K562 (cell line): Measurements from ENCODE around the gene ATG4D. TPM values are rescaled to one million over a fixed set of nuclear protein-coding genes. Genes with fewer than 3 reads are reported as not detected.

ENCODE experiments used
- ATAC-seq: fragments of 200-7000 bp; cut with Tn5 transposase; 3 replicates; pipeline ENCODE4 v1.9.1; 2020; ENCODE audit warnings: moderate library complexity
- BruUV-seq: library from RNA; stranded (reverse); fragments of 400-500 nt; replicated peaks from 2 replicates; lab custom pipeline; 2021; lab: Mats Ljungman, UMichigan
- CTCF ChIA-PET: fragments of 300-600 bp; formaldehyde crosslinking; extraction: SDS; loops from one replicate; lab custom pipeline; 2021; ENCODE audit warnings: low intra/inter-chr PET ratio; lab: Yijun Ruan, JAX
- POLR2A ChIA-PET: fragments of 300-600, 350-650 bp; sonication (Branson Sonifier 250); formaldehyde crosslinking; extraction: SDS; loops from one replicate; lab custom pipeline; 2021; ENCODE audit warnings: antibody characterized with exemption, inconsistent platforms; lab: Yijun Ruan, JAX
- DNase-seq, 4 experiments: peaks; one replicate each; pipeline versions ENCODE4 v3.0.0 to v3.0.0-alpha.2; 2011 to 2018; ENCODE audit warnings: low spot score in 3 of 4, mixed read lengths in 3 of 4; ENCODE audit errors: extremely low read depth in 1 of 4
- FAIRE-seq: peaks from 2 replicates; lab custom pipeline; 2011; peaks lifted over from hg19 to GRCh38; lab: Jason Lieb, UNC
- H2AFZ ChIP-seq: 2 replicates; pipeline ENCODE4 v1.6.0; 2011; ENCODE audit warnings: low read depth, low read length, control low read depth, inconsistent platforms
- H3K27ac ChIP-seq: fragments of 200-600 bp; 3 replicates; pipeline ENCODE4 v1.8.0; 2011; ENCODE audit warnings: low read depth, mild to moderate bottlenecking, control low read depth, inconsistent platforms, low read length, moderate library complexity, mixed read lengths; ENCODE audit errors: extremely low read depth
- H3K27me3 ChIP-seq, 2 experiments: fragments of 300-600 bp in 1 of 2; 2 replicates in 1 of 2; 3 replicates in 1 of 2; pipeline versions ENCODE4 v1.6.0 to v1.8.0; 2011; ENCODE audit warnings: inconsistent platforms in 2 of 2, low read length in 2 of 2, mild to moderate bottlenecking in 1 of 2, mixed read lengths in 1 of 2, moderate library complexity in 1 of 2; ENCODE audit not compliant: control insufficient read depth in 2 of 2, insufficient read depth in 2 of 2
- H3K36me3 ChIP-seq: fragments of 300-600 bp; 3 replicates; pipeline ENCODE4 v1.8.0; 2011; ENCODE audit warnings: mild to moderate bottlenecking, low read length, inconsistent platforms; ENCODE audit not compliant: control insufficient read depth, insufficient read depth
- H3K4me1 ChIP-seq, 2 experiments: fragments of 200-600 bp in 1 of 2; replicated peaks in 1 of 2; 2 replicates in 1 of 2; 3 replicates in 1 of 2; pipeline versions ENCODE4 v1.5.1 to v1.8.0; 2011; ENCODE audit warnings: inconsistent platforms in 2 of 2, low read length in 2 of 2, mild to moderate bottlenecking in 1 of 2, mixed read lengths in 1 of 2, moderate library complexity in 1 of 2; ENCODE audit not compliant: control insufficient read depth in 2 of 2, insufficient read depth in 2 of 2
- H3K4me2 ChIP-seq: 2 replicates; pipeline ENCODE4 v1.6.1; 2011; ENCODE audit warnings: low read length, control low read depth, inconsistent platforms, mixed read lengths; ENCODE audit not compliant: insufficient read depth
- H3K4me3 ChIP-seq: fragments of 200-600 bp; sonication (generic), shearing (Covaris generic); 2 replicates; pipeline ENCODE4 v1.5.1; 2016; ENCODE audit warnings: control low read depth, inconsistent platforms
- H3K79me2 ChIP-seq: fragments of 200-600 bp; 3 replicates; pipeline ENCODE4 v1.8.0; 2011; ENCODE audit warnings: low read length, inconsistent platforms; ENCODE audit not compliant: control insufficient read depth, insufficient read depth
- H3K9ac ChIP-seq, 2 experiments: 2 replicates each; pipeline versions ENCODE4 v1.6.0 to v1.6.1; 2011; ENCODE audit warnings: low read depth in 2 of 2, low read length in 2 of 2, control low read depth in 1 of 2, inconsistent platforms in 1 of 2, mild to moderate bottlenecking in 1 of 2, mixed read lengths in 1 of 2; ENCODE audit not compliant: insufficient read depth in 1 of 2
- H3K9me1 ChIP-seq: one replicate; pipeline ENCODE4 v1.6.0; 2011; ENCODE audit warnings: inconsistent platforms, mild to moderate bottlenecking, low read length, moderate library complexity; ENCODE audit not compliant: control insufficient read depth, insufficient read depth
- H3K9me3 ChIP-seq: replicated peaks from 2 replicates; pipeline ENCODE4 v1.5.1; 2011; ENCODE audit warnings: low read depth, low read length, inconsistent platforms; ENCODE audit not compliant: control insufficient read depth, insufficient read depth
- H4K20me1 ChIP-seq: replicated peaks from 2 replicates; pipeline ENCODE4 v1.6.1; 2011; ENCODE audit warnings: low read length, inconsistent platforms, mixed read lengths; ENCODE audit not compliant: control insufficient read depth, insufficient read depth
- HMG20A ChIP-seq: fragments of 450-650 bp; formaldehyde crosslinking; conservative IDR thresholded peaks from 2 replicates; pipeline ENCODE4 v1.4.0; 2020; ENCODE audit warnings: mild to moderate bottlenecking, mixed read lengths
- HNRNPH1 ChIP-seq: fragments of 200-400 bp; formaldehyde crosslinking; optimal IDR thresholded peaks from 2 replicates; pipeline ENCODE3; 2017; ENCODE audit warnings: low read depth, mild to moderate bottlenecking, low read length, moderate library complexity
- TFAM ChIP-seq: fragments of 250-450 bp; sonication (Bioruptor Pico); conservative IDR thresholded peaks from 2 replicates; pipeline ENCODE4 v1.5.0; 2021; ENCODE audit warnings: mild to moderate bottlenecking, moderate library complexity
- ZNF277 ChIP-seq: fragments of 250-450 bp; sonication (Bioruptor Pico); IDR thresholded peaks from 2 replicates; pipeline ENCODE4 v1.8.0; 2022; ENCODE audit warnings: inconsistent platforms, mild to moderate bottlenecking, moderate library complexity, borderline replicate concordance
- ZNF561 ChIP-seq: fragments of 450-650 bp; formaldehyde crosslinking; conservative IDR thresholded peaks from 2 replicates; pipeline ENCODE4 v1.4.0; 2020; ENCODE audit warnings: mild to moderate bottlenecking, moderate library complexity
- WGBS: fragments of 100-300 bp; shearing (Covaris generic); methylation state at CpG from one replicate; pipeline ENCODE4 v1.1.6; 2016; ENCODE audit warnings: low coverage, mixed read lengths; ENCODE audit not compliant: insufficient coverage; ENCODE audit errors: missing lambda C conversion rate; 5-methylcytosine and 5-hydroxymethylcytosine counted together
- in situ Hi-C: fragments of 300-500 bp; cut with MboI; formaldehyde crosslinking; loops from 4 replicates; pipeline ENCODE4 v1.15.0; 2018; ENCODE audit warnings: inconsistent platforms, mixed read lengths
- intact Hi-C: fragments of 100-400 bp; cut with micrococcal nuclease; formaldehyde crosslinking; loops from 2 replicates; pipeline ENCODE4 v1.14.2; 2022
- polyA plus RNA-seq, 8 experiments: library from polyadenylated mRNA; depleted of rRNA in 4 of 8; stranded (reverse) in 5 of 8; unstranded in 3 of 8; fragments of >200 nt; fragmentation: Nextera tagmentation in 2 of 8; fragmentation: Illumina TruSeq in 1 of 8; extraction: Ambion mirVana in 2 of 8; extraction: Trizol in 1 of 8; gene quantifications; 2 replicates each; pipeline versions ENCODE4 v1.2.1 to v1.2.3, GENCODE V29; 2011 to 2014; ENCODE audit warnings: inconsistent platforms in 1 of 8, missing spikeins in 1 of 8
- total RNA-seq, 7 experiments: library from RNA; depleted of rRNA in 6 of 7; stranded (reverse); fragments of >200 nt in 6 of 7; fragmentation: Illumina TruSeq in 2 of 7; extraction: Trizol in 2 of 7; gene quantifications; 2 replicates each; pipeline versions ENCODE4 v1.2.1 to v1.2.3, GENCODE V29; 2011 to 2021; ENCODE audit warnings: low replicate concordance in 1 of 7

Gene ATG4D
- total and polyA plus RNA-seq, 9 of the 15 experiments (the other 6 are each of a cell fraction or from before 2014, with no cell fraction given) = 0.51 to 66.1 (median 22.9) TPM

GRCh38 chr19:10537668-10538067, 6.0 kb upstream of the ATG4D start:
- TF ChIP-seq ZNF561 (CRISPR knock-in tag) (no peak), TFAM (CRISPR knock-in tag) (no peak), HNRNPH1 (no peak), HMG20A (CRISPR knock-in tag) (no peak), ZNF277 (CRISPR knock-in tag) (no peak)
- DNase-seq (no peak), FAIRE-seq (no peak), ATAC-seq (no peak)
- no peaks in the 10 kb centered on the region for H3K36me3 ChIP-seq
- H3K9me1 ChIP-seq = no peaks in the 10 kb centered on the region
- H3K4me1 ChIP-seq = peaks cover 4 to 15% of the 10 kb centered on the region in 2 experiments; a peak in 4 of 5 replicates
- H4K20me1 ChIP-seq = no peaks in the 10 kb centered on the region
- no peak overlapping the region for H3K27ac ChIP-seq
- intact Hi-C loops (no loop called here), in situ Hi-C loops (no loop called here)
- H3K4me2 ChIP-seq = no peak overlapping the region
- H3K79me2 ChIP-seq = no peaks in the 10 kb centered on the region
- ChIA-PET CTCF (no interaction called here), POLR2A (interaction anchor here (0.6 to 1.0 kb wide), 2 partner anchors 13 to 267 kb away, joined by 3 read pairs; partner anchors contain the start of gene ICAM1)
- H3K9ac ChIP-seq = no peak overlapping the region
- no TSS peak for BruUV-seq
- no peak overlapping the region for H3K4me3 ChIP-seq
- WGBS = 36% methylated on average over 11 of the region's 11 CpGs
- no peaks in the 10 kb centered on the region; a peak in 1 of 5 replicates for H3K27me3 ChIP-seq
- H2AFZ ChIP-seq = no peak overlapping the region
- no peaks in the 10 kb centered on the region for H3K9me3 ChIP-seq
